ENCODE results near the gene COL23A1. TPM values are rescaled to one million over a fixed set of nuclear protein-coding genes. Genes with fewer than 3 reads are reported as not detected.

Gene COL23A1
- total and polyA plus RNA-seq, 2 experiments from 2014 or later, result 4.8 to 8.2 TPM

DNA sequence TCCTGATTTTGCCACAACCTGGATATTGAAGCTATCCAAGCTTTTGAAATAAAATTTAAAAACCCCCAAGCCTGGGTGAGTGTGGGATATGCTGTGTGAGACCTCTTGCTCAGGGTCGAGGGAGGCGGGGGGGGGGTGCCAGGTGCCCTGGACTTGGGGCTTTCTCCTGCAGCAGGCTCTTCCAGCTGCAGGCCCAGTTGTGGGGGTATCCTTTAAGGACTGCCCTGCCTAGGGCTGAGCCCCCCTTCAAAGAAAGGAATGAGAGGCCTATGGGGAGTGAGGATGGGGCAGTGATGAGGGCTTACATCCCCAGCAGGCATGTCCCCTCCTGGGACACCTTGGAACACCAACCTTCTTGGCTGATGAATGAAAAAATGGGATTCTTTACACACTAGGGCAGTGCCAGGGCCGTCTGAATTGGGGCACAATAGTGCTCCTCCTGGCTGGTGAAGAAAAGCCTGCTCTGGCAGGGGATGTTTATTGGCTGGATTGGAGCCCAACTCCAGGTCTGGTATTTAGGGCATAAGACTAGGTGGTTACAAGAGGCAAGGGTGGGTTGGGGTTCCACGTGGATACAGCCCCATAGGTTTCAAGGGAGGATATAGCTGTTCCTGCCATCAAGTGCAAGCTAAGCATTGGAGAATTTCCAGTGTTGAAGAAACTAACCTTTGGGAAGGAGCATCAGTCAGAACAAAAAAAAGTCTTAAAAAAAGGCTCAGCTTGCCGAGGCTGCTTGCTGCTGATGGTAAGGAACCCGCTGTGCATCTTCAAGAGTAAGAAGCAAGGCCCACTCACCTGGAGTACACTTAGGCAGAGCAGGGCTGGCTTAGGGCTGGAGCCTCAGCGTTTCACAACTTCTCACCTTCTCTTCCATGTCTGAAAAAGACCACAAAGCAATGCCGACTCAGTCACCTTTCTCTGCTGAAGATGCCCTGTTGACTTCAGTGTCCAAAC is 378.8 kb downstream of the COL23A1 start (continued):
- TF ChIP-seq JUNB (IDR thresholded peaks at IDR 0.05; ENCODE audit: unreplicated experiment) (no peak), ZNF331 (CRISPR knock-in tag; IDR thresholded peaks at IDR 0.05; ENCODE audit: low read depth) (no peak), NANOG (IDR thresholded peaks at IDR 0.05; ENCODE audit: borderline replicate concordance) (no peak)
- TF ChIP-seq, protein P1, sequence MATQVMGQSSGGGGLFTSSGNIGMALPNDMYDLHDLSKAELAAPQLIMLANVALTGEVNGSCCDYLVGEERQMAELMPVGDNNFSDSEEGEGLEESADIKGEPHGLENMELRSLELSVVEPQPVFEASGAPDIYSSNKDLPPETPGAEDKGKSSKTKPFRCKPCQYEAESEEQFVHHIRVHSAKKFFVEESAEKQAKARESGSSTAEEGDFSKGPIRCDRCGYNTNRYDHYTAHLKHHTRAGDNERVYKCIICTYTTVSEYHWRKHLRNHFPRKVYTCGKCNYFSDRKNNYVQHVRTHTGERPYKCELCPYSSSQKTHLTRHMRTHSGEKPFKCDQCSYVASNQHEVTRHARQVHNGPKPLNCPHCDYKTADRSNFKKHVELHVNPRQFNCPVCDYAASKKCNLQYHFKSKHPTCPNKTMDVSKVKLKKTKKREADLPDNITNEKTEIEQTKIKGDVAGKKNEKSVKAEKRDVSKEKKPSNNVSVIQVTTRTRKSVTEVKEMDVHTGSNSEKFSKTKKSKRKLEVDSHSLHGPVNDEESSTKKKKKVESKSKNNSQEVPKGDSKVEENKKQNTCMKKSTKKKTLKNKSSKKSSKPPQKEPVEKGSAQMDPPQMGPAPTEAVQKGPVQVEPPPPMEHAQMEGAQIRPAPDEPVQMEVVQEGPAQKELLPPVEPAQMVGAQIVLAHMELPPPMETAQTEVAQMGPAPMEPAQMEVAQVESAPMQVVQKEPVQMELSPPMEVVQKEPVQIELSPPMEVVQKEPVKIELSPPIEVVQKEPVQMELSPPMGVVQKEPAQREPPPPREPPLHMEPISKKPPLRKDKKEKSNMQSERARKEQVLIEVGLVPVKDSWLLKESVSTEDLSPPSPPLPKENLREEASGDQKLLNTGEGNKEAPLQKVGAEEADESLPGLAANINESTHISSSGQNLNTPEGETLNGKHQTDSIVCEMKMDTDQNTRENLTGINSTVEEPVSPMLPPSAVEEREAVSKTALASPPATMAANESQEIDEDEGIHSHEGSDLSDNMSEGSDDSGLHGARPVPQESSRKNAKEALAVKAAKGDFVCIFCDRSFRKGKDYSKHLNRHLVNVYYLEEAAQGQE (IDR thresholded peaks at IDR 0.05; ENCODE audit: unreplicated experiment), result no peak

DNA sequence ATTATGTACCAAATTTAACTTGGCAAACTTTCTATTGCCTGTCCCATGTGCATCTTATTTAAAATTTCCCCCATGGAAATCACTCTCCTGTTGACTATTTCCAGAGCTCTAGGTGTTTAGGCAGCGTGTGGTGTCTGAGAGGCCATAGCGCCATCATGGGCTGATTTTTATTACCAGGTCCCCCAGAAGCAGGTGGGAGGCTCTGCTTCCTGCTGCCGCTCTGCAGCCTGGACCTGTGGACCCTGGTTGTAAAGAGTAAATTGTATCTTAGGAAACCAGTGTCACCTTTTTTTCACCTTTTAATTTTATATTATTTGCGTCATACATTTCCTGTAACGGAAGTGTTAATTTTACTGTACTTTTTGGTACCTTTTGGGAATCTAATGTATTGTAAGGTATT is 379.5 kb downstream of the COL23A1 start:
- peaks cover 65% of the 10 kb centered on the region for H4K20me1 ChIP-seq (replicated peaks; ENCODE audit: insufficient read depth)
- Mint-ChIP-seq H3K27ac (no peak overlapping the region), H3K27me3 (ENCODE audit: insufficient read depth, low read depth, poor library complexity) (peaks cover 51% of the 10 kb centered on the region)

More for the DNA sequence above, 379.5 kb downstream of the COL23A1 start:
- Mint-ChIP-seq H3K4me1 (peaks cover 47% of the 10 kb centered on the region), H3K9me3 (peaks cover 5% of the 10 kb centered on the region; the same call in 1 of the 3 replicates), H3K4me3 (no peak overlapping the region; the same call in 2 of the 3 replicates), H3K36me3 (ENCODE audit: low read depth) (peaks cover 99% of the 10 kb centered on the region)
- Histone ChIP-seq H3K27me3 (ENCODE audit: insufficient read depth) (no peaks in the 10 kb centered on the region), H3K79me2 (replicated peaks; ENCODE audit: insufficient read depth) (peaks cover 35% of the 10 kb centered on the region), H2AFZ (no peak overlapping the region), H3K9me2 (ENCODE audit: insufficient read depth) (no peaks in the 10 kb centered on the region), H3K4me3 (no peak overlapping the region), H3K36me3 (ENCODE audit: insufficient read depth) (peaks cover 61% of the 10 kb centered on the region), H3K27ac (ENCODE audit: low read depth) (peak overlapping the region; percentile 78; the same call in 1 of the 2 replicates), H3K4me1 (ENCODE audit: insufficient read depth) (peaks cover 19% of the 10 kb centered on the region), H3K4me2 (no peak overlapping the region), H3F3A (replicated peaks; ENCODE audit: low read depth) (peaks cover 90% of the 10 kb centered on the region)
- ATAC-seq (no peak), DNase-seq (ENCODE audit: low spot score) (no peak)
- TF ChIP-seq, protein P2, sequence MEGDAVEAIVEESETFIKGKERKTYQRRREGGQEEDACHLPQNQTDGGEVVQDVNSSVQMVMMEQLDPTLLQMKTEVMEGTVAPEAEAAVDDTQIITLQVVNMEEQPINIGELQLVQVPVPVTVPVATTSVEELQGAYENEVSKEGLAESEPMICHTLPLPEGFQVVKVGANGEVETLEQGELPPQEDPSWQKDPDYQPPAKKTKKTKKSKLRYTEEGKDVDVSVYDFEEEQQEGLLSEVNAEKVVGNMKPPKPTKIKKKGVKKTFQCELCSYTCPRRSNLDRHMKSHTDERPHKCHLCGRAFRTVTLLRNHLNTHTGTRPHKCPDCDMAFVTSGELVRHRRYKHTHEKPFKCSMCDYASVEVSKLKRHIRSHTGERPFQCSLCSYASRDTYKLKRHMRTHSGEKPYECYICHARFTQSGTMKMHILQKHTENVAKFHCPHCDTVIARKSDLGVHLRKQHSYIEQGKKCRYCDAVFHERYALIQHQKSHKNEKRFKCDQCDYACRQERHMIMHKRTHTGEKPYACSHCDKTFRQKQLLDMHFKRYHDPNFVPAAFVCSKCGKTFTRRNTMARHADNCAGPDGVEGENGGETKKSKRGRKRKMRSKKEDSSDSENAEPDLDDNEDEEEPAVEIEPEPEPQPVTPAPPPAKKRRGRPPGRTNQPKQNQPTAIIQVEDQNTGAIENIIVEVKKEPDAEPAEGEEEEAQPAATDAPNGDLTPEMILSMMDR (conservative IDR thresholded peaks at IDR 0.05; ENCODE audit: low read depth in 2 of 2), result 0 out of 4 replicates have a peak, but pooled peaks of 1 of the 2 experiments have one; percentile 10
- TF ChIP-seq NANOG (IDR thresholded peaks at IDR 0.05; ENCODE audit: borderline replicate concordance), result no peak

Data from GM23338 (cell line).